ENCODE measurements around the gene AP3M1.
"Not testable (repeated sequence)": the region's sequence is repeated elsewhere in the genome, so short reads cannot be mapped to it uniquely, and the experiment has no call there.

AP3M1 gene

DNA sequence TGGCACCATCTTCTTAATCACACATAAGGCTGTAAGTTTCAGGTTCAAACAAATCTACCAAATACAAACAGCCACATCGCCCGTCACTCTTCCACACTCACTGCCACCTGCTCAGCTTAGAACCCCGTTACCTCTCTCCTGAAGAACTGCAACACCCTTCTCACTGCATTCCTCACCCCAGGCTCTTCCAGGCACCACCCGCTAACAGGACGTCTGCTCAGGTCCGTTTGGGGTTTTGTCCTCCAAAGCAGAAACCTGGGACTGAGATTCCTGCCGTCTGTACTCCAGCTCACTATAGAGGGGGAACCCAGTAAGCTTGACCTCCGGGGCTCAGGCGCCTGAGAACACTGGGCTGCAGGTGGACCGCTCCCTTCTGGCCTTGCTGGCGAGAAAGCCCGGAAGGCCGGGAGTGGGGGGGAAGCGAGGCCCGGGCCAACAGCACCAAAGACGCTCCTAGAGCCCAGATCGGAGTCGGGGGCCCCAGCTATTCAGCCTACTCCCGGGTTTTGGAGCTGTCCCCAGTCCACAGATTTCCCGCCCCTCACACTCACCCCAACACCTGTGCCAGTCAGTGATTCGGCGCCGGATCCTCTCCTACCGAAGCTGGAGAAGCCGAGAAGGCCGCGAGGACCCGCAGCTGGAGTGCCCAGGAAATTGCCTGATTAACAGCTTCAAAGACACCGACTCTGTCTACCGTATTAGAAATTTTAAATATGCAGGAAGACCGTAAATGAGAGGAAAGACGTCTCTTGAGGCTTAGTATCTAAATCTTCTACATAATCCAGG lies at the start of gene AP3M1:
Gene AP3M1, minus strand, starts transcription at position 625 of the 786 bp plus-strand sequence. CDS start 12,449 bp downstream, outside the sequence.
- peak; percentile 82 for DNase-seq

DNA sequence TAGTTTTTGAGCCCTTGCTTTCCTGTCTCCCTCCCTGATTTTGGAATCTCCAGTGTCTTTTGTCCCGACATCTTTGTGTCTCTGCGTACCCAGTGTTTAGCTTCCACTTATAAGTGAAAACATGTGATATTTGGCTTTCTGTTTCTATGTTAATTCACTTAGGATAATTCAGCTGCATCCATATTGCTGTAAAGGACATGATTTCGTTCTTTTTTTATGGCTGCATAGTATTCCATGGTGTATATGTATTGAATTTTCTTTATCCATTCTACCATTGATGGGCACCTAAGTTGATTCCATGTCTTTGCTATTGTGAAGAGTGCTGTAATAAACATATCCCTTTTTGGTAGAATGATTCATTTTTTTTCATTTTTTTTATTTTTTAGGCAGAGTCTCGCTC lies 48.7 kb upstream of the AP3M1 start:
- DNase-seq, result no peak

DNA sequence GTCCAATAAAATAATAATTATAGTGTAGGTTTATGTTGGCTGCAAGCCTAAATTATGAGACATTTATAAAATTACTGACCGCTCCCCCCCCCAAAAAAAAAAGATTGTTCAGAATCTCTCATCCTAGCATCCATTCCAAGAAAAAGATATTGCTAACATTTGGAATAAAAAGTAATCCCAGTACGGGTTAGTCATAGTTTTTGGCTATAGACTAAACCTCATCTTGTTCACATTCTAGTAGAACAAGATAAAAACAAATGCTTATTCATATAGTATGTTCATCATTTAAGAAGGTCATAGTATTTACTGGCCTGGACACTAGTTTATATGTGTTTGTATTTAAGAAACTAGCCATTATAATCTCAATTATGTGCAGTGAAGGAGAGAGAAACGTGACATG lies 44.4 kb upstream of the AP3M1 start:
- no peak for DNase-seq

GRCh38 chr10:74194545-74194944 lies 43.9 kb upstream of the AP3M1 start:
- no peak for DNase-seq

DNA sequence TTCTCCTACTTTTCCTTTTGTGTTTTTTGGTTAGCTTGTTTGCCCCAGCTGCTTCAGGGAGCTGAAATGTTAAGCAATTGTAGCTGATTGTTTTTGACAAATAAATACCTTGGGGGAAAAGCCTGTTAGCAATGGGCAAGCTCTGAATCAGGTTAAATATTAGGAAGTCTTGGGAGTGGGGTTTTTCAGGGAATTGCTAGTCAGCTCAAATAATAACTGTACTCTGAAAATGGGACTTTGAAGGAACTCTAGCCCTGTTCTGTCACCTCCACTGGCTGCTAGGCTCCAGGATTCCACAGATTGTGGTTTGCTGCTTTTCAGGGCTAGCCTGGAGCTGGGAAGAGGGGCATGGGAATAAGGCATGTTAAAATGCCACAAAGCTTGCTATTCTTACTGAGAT lies 39.9 kb upstream of the AP3M1 start:
- DNase-seq, result no peak

GRCh38 chr10:74189999-74190421 lies 39.4 kb upstream of the AP3M1 start:
- DNase-seq, result no peak

GRCh38 chr10:74188617-74189016 lies 38.0 kb upstream of the AP3M1 start:
- not testable (repeated sequence) for DNase-seq

- no peak for DNase-seq
These were observed 36.6 kb upstream of the AP3M1 start for GRCh38 chr10:74187237-74187636.

DNA sequence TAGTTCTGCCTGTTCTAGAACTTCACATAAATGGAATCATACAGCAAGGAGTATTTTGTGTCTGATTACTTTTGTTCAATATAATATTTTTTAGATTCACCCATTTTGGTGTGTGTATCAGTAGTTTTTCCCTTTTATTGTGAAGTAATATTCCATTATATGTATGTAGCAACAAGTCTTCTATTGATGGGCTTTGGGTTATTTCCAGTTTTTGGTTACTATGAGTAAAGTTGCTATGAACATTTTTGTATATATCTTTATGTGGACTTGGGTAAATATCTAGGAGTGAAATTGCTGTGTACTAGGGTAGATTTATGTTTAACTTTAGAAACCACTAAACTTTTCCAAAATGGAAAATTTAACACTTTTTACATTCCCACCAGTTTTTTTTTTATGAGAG lies 36.0 kb upstream of the AP3M1 start:
- no peak for DNase-seq

GRCh38 chr10:74179111-74179710 lies 28.6 kb upstream of the AP3M1 start:
- DNase-seq, result no peak

DNA sequence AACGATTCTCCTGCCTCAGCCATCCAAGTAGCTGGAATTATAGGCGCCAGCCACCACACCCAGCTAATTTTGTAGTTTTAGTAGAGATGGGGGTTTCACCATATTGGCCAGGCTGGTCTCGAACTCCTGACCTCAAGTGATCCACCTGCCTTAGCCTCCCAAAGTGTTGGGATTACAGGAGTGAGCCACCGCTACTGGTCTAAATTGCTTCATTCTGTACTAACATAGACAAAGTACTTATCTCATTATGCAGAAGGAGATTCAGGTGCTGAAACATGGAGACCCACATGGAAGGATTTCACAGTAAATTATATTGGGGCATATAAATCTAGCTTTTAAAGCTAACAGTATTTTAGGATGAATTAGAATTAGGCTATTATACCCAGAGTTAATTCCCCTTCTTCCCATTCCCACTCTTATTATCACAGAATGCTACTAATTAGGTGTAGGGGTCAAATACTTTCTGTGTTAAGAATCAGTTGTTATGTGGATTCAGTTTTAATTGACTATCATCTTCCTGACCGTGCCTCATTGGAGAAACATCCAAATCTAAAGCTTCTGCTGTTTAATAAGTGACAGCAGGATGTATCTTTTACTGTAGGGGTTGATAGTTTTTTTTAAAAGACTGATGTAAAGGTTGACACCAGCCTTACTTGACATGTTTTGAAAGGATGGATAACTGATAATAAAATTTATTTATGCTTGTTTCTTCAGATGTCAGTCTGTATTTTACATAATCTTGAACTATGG lies 27.6 kb upstream of the AP3M1 start:
- DNase-seq, result no peak

GRCh38 chr10:74177140-74177677 lies 26.6 kb upstream of the AP3M1 start:
- peak; percentile 33 for DNase-seq

DNA sequence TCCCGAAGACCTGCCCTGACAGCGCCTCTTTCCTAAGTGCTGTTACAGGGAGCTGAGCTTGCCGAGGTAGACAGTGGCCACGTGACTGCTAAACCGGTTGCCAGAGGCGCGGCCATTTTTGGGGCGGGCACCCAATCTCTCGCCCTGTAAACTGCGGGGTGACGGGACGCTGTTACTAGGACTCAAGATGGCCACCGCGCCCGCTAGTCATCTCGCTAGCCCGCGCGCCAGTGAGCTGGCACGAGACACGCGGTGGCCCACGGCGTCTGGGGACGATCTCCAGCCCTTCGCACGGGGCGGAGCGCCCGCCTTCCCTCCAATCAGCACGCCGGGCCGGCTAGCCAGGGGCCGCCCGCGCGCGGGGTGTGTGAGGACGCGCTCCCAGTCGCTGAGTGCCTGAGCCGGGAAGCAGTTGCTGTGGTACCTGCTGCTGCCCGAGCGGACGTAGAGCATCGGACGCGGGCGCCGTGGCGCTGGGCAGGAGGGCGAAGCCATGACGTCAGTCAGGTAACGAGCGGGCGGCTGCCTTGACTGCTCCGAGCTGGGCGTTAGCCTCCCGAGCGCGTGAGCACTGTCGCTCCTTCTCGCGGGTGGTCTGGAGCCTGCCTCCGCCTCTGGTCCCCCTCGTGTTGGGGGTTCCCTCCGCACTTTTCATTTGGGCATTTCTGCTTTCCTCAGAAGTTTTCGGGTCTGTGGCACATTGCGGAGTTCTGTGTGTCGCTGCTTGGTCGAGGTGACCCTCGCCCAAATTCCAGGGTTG lies 25.9 kb upstream of the AP3M1 start:
- peak; percentile 97 for DNase-seq

DNA sequence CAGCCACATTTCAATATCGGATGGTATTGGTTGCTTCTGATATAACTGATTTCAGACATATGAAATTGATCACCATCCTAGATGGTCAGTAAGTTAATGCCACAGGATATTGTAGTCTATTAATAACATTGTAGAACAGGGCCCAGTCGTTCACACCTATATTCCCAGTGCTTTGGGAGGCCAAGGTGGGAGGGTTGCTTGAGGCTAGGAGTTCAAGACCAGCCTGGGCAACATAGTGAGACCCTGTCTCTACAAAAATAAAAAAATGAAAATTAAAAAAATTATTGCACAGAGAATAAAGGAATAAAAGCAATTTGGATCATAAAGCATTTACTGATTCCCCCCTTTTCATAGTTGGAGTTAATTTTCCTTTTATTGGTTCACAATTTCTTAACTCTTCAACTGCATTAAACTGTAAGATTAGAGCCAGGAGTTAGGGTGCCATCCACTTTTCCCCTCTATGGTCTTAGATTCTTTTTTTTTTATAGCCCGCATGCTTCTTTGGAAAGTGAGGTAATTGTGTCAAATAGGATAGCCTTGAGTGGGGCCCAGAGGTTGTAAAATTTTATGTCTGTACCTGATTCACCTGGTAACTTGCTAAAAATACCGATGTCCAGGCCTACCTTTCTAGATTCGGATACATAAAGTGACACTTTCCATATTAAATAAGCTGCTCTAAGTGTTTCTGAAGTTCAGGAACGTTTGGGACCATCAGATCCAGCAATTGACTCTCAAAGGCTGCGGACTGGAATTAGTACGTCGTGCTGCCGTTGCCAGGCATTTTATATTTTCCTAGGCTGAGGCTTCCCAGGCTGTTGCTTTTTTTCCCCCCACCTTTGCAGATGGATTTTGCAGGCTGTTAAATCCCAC lies 25.1 kb upstream of the AP3M1 start:
- no peak for DNase-seq

DNA sequence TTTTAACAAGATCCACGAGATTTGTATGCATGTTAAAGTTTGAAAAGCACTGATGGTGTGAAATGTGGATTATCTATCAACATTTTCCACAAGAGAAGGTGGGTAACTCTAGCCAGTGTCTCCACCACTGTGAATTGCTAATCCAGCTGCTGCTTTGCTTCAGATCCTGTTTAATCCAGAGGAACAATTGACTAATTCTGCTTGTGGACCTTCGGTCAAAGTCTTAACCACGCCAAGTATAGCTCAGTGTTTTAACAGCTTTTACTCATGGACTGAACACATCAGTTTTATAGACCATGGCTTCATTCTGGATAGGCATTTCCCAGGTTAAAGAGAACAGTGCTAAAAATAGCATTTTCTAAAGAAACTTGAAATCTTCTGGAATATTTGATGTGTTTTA lies 23.9 kb upstream of the AP3M1 start:
- no peak for DNase-seq

GRCh38 chr10:74171625-74172024 lies 21.0 kb upstream of the AP3M1 start:
- no peak for DNase-seq

DNA sequence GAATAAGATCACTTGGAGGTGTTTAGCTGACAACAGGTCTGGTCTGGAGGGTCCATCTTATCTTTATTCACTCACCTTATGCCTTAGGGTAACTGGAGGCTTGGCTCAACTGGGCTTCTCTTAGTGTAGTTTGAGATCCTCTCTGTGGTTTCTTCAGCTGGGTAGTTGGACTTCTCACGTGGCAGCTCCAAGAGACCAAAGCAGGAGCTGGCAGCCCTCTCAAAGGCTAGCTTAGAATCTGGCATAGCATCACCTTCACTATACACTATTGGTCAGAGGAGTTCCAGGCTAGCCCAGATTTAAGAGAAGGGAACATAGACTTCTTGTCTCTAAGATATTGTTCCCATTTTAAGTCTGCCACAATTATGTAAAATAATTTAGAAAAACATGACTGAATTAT lies 16.8 kb upstream of the AP3M1 start:
- no peak for DNase-seq

GRCh38 chr10:74165530-74165901 lies 14.9 kb upstream of the AP3M1 start:
- DNase-seq, result no peak

- no peak for DNase-seq
These were observed 14.3 kb upstream of the AP3M1 start for GRCh38 chr10:74164716-74165529.

DNA sequence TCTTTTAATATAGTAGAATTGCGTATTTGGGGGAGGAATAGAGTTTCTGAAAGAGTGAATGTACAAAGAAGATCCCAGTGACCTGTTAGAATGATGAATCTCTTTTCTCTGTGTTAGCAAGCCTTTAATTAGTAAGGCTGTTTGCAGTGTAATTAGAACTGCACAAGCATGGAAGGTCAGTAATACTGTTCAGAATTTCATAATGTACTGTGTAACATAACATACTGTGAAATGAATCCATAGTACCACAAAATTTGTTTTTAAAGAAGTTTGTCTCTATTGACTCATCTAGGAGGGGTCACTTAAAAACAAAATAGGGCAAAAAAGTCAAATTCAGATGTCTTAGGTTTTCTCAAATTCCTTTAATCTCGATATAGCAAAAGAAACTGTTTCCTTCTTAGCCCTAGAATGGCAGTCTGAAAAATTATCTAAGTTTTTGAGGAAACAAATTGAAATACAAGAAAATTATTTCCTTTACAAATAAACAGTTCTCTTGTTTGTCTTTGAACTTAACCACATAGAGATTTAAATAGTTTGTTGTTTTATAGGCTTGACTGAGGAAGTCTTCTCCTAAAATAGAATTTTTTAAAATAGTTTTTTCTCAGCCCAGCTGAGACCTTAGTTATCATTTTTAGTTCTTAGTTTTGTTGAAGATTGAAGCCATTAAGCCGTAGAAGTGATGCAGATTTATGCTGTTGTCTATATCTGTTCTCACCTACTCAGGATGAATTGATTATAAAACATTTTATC lies 12.9 kb upstream of the AP3M1 start:
- no peak for DNase-seq
